K562 (cell line): ENCODE data around the gene RPS6KA4.

ENCODE experiments used
- NBN ChIP-seq: fragments of 450-650 bp; IDR thresholded peaks from 2 replicates; pipeline ENCODE4 v1.6.1; 2016; ENCODE audit warnings: low read depth, mild to moderate bottlenecking
- NFE2L1 ChIP-seq: fragments of 450-650 bp; IDR thresholded peaks from 2 replicates; pipeline ENCODE4 v1.6.1; 2016; ENCODE audit warnings: missing genetic modification characterization, low read depth, mild to moderate bottlenecking, missing compliant biosample characterization, moderate library complexity, borderline replicate concordance
- ZNF232 ChIP-seq: sonication (generic); formaldehyde crosslinking; IDR thresholded peaks from 2 replicates; pipeline ENCODE4 v1.8.0; 2022; ENCODE audit warnings: mild to moderate bottlenecking, missing genetic modification reagents
- TF ChIP-seq, protein P1 (sequence below), 2 experiments: IDR thresholded peaks; 2 replicates each; pipeline ENCODE4 v1.6.1; 2012; ENCODE audit warnings: improper control_type of control experiment in 2 of 2, low read depth in 2 of 2, low read length in 2 of 2, borderline replicate concordance in 1 of 2

DNA sequence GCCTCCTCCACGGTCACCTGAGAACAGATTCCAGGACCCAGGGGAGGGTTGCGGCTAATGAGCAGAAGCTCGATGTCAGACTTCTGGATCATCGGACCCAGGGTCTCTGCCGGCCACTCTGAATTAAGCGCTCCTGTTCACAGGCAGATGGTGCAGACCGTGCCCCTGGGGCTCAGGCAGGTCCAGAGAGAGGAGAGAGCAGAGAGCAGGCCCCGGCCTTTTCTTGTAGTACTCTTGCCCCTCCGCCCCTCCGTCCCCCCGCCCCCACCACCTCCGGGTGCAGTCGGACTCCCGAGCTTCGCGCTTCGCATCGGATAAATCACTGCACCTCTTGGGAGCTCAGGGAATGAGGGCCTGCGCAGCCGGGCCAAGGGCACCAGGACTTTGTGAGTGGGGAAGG is 50.3 kb downstream of the RPS6KA4 start:
- TF ChIP-seq NBN (no peak), ZNF232 (CRISPR knock-in tag) (no peak), NFE2L1 (tag) (no peak)
- TF ChIP-seq, protein P1, sequence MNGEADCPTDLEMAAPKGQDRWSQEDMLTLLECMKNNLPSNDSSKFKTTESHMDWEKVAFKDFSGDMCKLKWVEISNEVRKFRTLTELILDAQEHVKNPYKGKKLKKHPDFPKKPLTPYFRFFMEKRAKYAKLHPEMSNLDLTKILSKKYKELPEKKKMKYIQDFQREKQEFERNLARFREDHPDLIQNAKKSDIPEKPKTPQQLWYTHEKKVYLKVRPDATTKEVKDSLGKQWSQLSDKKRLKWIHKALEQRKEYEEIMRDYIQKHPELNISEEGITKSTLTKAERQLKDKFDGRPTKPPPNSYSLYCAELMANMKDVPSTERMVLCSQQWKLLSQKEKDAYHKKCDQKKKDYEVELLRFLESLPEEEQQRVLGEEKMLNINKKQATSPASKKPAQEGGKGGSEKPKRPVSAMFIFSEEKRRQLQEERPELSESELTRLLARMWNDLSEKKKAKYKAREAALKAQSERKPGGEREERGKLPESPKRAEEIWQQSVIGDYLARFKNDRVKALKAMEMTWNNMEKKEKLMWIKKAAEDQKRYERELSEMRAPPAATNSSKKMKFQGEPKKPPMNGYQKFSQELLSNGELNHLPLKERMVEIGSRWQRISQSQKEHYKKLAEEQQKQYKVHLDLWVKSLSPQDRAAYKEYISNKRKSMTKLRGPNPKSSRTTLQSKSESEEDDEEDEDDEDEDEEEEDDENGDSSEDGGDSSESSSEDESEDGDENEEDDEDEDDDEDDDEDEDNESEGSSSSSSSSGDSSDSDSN (IDR thresholded peaks at IDR 0.05; ENCODE audit: borderline replicate concordance in 1 of 2, low read depth in 2 of 2, low read length in 2 of 2), result no peak
